ENCODE measurements around the gene FARS2. TPM values are rescaled to one million over a fixed set of nuclear protein-coding genes. Genes with fewer than 3 reads are reported as not detected.

FARS2 gene
- total and polyA plus RNA-seq, 2 donors (not counting 3 experiments of a cell fraction or from before 2014, with no cell fraction given) = 20.2 to 20.5 TPM

- Histone ChIP-seq H2AFZ (ENCODE audit: low read depth, low read length) (no peak overlapping the region), H3K9me1 (replicated peaks; ENCODE audit: control insufficient read depth, extremely low read depth, insufficient read depth, low read length) (no peaks in the 10 kb centered on the region), H3K4me1 (ENCODE audit: control insufficient read depth, extremely low read depth, insufficient read depth, low read length) (no peaks in the 10 kb centered on the region), H4K20me1 (replicated peaks; ENCODE audit: control insufficient read depth, extremely low read depth, insufficient read depth, low read length) (no peaks in the 10 kb centered on the region), H3K9ac (replicated peaks; ENCODE audit: extremely low read depth, insufficient read depth, low read length) (no peak overlapping the region), H3K4me2 (ENCODE audit: insufficient read depth, low read length) (no peak overlapping the region), H3K27ac (ENCODE audit: insufficient read depth, low read depth, low read length) (no peak overlapping the region), H3K79me2 (ENCODE audit: control insufficient read depth, insufficient read depth, low read length) (no peaks in the 10 kb centered on the region), H3K9me3 (replicated peaks; ENCODE audit: control insufficient read depth, insufficient read depth, low read length) (no peaks in the 10 kb centered on the region), H3K36me3 (ENCODE audit: control insufficient read depth in 2 of 2, extremely low read depth in 1 of 2, insufficient read depth in 2 of 2, low read length in 2 of 2) (no peaks in the 10 kb centered on the region), H3K4me3 (replicated peaks in 1 of 3; ENCODE audit: insufficient read depth in 1 of 3, low read depth in 1 of 3, low read length in 3 of 3) (no peak overlapping the region), H3K27me3 (ENCODE audit: control insufficient read depth in 2 of 2, insufficient read depth in 2 of 2, low read length in 2 of 2) (no peaks in the 10 kb centered on the region)
- BruUV-seq (replicated peaks) = no TSS peak
- no peak for TF ChIP-seq FOS (IDR thresholded peaks at IDR 0.05; ENCODE audit: borderline replicate concordance, insufficient read depth, low read length)
- no peak for TF ChIP-seq EZH2 (IDR thresholded peaks at IDR 0.05; ENCODE audit: borderline replicate concordance, low read depth, low read length, severe bottlenecking)
- no peak for TF ChIP-seq MYC (IDR thresholded peaks at IDR 0.05; ENCODE audit: low read depth, low read length)
- FAIRE-seq (no peak), DNase-seq (ENCODE audit: low read depth, low spot score) (no peak)
- dilution Hi-C loops (cut with MboI; ENCODE audit: extremely low pct_ligation_motif_present, low sequenced_read_pairs) (no loop called here), intact Hi-C loops (cut with micrococcal nuclease) (no loop called here)
- CTCF ChIA-PET = no interaction called here
- POLR2A ChIA-PET = no interaction called here
These were observed 377.9 kb downstream of the FARS2 start for GRCh38 chr6:5639193-5639592.

- no peak overlapping the region for H3K4me2 ChIP-seq (ENCODE audit: insufficient read depth, low read length)
- H3K36me3 ChIP-seq (ENCODE audit: control insufficient read depth in 2 of 2, extremely low read depth in 1 of 2, insufficient read depth in 2 of 2, low read length in 2 of 2) = no peaks in the 10 kb centered on the region
- FAIRE-seq = no peak
- H3K9ac ChIP-seq (replicated peaks; ENCODE audit: extremely low read depth, insufficient read depth, low read length) = no peak overlapping the region
- H3K27ac ChIP-seq (ENCODE audit: insufficient read depth, low read depth, low read length) = no peak overlapping the region
- ChIA-PET POLR2A (no interaction called here), CTCF (no interaction called here)
- H3K9me3 ChIP-seq (replicated peaks; ENCODE audit: control insufficient read depth, insufficient read depth, low read length) = no peaks in the 10 kb centered on the region
- TF ChIP-seq MAX (IDR thresholded peaks at IDR 0.05; ENCODE audit: insufficient read depth, insufficient read length) (no peak), EZH2 (IDR thresholded peaks at IDR 0.05; ENCODE audit: borderline replicate concordance, low read depth, low read length, severe bottlenecking) (no peak), MYC (IDR thresholded peaks at IDR 0.05; ENCODE audit: low read depth, low read length) (no peak), POLR2AphosphoS5 (IDR thresholded peaks at IDR 0.05; ENCODE audit: insufficient read depth, low read depth, low read length) (no peak), JUN (IDR thresholded peaks at IDR 0.05; ENCODE audit: borderline replicate concordance, insufficient read depth, insufficient read length, low read depth) (no peak)
- dilution Hi-C loops (cut with MboI; ENCODE audit: extremely low pct_ligation_motif_present, low sequenced_read_pairs) = no loop called here
- no peak for DNase-seq (ENCODE audit: low read depth, low spot score)
- intact Hi-C loops (cut with micrococcal nuclease) = no loop called here
- BruUV-seq (replicated peaks) = no TSS peak
- H4K20me1 ChIP-seq (replicated peaks; ENCODE audit: control insufficient read depth, extremely low read depth, insufficient read depth, low read length) = no peaks in the 10 kb centered on the region
- H3K27me3 ChIP-seq (ENCODE audit: control insufficient read depth in 2 of 2, insufficient read depth in 2 of 2, low read length in 2 of 2) = no peaks in the 10 kb centered on the region
- no peak overlapping the region for H2AFZ ChIP-seq (ENCODE audit: low read depth, low read length)
- no peaks in the 10 kb centered on the region for H3K79me2 ChIP-seq (ENCODE audit: control insufficient read depth, insufficient read depth, low read length)
- no peaks in the 10 kb centered on the region for H3K9me1 ChIP-seq (replicated peaks; ENCODE audit: control insufficient read depth, extremely low read depth, insufficient read depth, low read length)
- no peak overlapping the region for H3K4me3 ChIP-seq (replicated peaks in 1 of 3; ENCODE audit: insufficient read depth in 1 of 3, low read depth in 1 of 3, low read length in 3 of 3)
- H3K4me1 ChIP-seq (ENCODE audit: control insufficient read depth, extremely low read depth, insufficient read depth, low read length) = no peaks in the 10 kb centered on the region
These were observed 379.3 kb downstream of the FARS2 start for GRCh38 chr6:5640614-5641013.
